Hepatocyte (in vitro differentiated cells): ENCODE data around the gene TXLNA.

Source experiments
- CTCF ChIP-seq: fragments of 200-600 bp; sonication (generic); IDR thresholded peaks from 2 replicates; pipeline ENCODE4 v1.5.1; 2016; ENCODE audit warnings: antibody characterized with exemption, mild to moderate bottlenecking; ENCODE audit not compliant: poor library complexity
- EZH2 ChIP-seq: fragments of 200-600 bp; sonication (generic); IDR thresholded peaks from 2 replicates; pipeline ENCODE4 v1.6.1; 2016; ENCODE audit warnings: antibody characterized with exemption, mild to moderate bottlenecking, borderline replicate concordance

GRCh38 chr1:32192220-32192948 is 12.9 kb downstream of the TXLNA start:
- TF ChIP-seq CTCF (no peak), EZH2 (no peak)
